Astrocyte of the cerebellum (primary cell): ENCODE results near the gene KCNJ5.

Experiments used
- DNase-seq: peaks from one replicate; pipeline ENCODE4 v3.0.0-alpha.2; 2011; ENCODE audit warnings: low read depth
- H3K4me3 ChIP-seq: 2 replicates; pipeline ENCODE4 v1.5.1; 2011; ENCODE audit warnings: mild to moderate bottlenecking, low read depth, low read length, moderate library complexity
- in situ Hi-C: cut with HindIII; loops from 2 replicates; pipeline ENCODE4 v1.10.0; 2017; ENCODE audit warnings: low sequenced_read_pairs
- TF ChIP-seq, protein P1 (sequence below): IDR thresholded peaks from 2 replicates; pipeline ENCODE4 v1.5.1; 2012; ENCODE audit warnings: low read length, low read depth, moderate library complexity, mild to moderate bottlenecking; ENCODE audit errors: missing control alignments

KCNJ5 gene

DNA sequence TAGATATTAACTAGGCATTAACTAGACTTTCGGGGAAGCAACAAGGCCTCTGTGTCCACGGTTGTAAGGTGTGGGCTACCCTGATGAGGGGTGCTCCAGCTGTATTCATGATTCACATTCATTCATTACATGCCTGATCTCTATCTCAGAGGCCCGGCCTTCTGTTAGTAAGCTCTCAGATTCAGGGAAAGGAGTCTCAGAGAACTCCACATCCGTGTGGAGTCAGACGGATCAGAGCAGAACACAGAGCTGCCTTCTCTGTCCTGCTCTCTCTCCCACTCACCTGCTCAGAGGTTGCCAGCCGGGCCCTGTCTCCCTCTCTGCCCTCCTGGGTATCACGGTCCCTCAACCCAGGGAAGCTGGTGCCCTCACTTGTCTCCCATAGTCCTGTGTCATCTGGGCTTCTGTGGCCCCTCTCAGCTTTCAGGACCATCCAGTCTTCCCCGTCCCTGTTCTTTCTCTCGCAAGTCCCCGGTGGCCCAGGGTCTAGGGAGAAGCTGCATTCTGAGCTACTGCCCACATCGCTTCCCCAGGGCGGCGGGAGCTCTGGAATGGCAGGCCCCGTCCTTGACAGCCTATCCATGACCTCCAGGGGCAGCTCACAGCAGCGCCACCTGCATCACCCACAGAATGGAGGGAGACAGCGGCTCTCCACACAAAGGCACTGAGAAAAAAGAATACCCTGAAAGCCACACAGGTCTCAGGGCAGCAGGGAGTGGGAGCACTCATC, 47.2 kb downstream of the KCNJ5 start:
- no peak overlapping the region for H3K4me3 ChIP-seq
- TF ChIP-seq, protein P1, sequence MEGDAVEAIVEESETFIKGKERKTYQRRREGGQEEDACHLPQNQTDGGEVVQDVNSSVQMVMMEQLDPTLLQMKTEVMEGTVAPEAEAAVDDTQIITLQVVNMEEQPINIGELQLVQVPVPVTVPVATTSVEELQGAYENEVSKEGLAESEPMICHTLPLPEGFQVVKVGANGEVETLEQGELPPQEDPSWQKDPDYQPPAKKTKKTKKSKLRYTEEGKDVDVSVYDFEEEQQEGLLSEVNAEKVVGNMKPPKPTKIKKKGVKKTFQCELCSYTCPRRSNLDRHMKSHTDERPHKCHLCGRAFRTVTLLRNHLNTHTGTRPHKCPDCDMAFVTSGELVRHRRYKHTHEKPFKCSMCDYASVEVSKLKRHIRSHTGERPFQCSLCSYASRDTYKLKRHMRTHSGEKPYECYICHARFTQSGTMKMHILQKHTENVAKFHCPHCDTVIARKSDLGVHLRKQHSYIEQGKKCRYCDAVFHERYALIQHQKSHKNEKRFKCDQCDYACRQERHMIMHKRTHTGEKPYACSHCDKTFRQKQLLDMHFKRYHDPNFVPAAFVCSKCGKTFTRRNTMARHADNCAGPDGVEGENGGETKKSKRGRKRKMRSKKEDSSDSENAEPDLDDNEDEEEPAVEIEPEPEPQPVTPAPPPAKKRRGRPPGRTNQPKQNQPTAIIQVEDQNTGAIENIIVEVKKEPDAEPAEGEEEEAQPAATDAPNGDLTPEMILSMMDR: no peak
- in situ Hi-C loops: no loop called here
- no peak for DNase-seq

DNA sequence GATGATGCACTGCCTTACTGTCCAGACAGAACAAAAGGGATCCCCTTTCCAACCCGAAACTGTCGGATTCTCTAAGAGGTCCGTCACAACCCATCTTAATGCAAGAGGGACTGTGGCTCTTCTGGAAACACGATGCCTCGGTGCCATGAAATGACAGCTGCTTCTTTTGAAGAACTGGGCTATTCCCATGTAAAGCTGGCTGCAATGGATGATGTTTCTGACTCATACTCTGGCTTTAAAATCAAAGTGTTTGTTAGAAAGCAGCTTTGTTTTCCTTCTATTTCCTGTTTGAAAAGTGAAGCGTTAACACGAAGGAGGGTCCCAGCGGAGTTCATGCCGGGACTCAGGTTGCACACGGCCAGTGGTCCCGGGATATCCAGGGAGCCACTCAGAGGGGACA, 48.4 kb downstream of the KCNJ5 start:
- TF ChIP-seq, protein P1: no peak
- in situ Hi-C loops: no loop called here
- no peak for DNase-seq
- H3K4me3 ChIP-seq: no peak overlapping the region

DNA sequence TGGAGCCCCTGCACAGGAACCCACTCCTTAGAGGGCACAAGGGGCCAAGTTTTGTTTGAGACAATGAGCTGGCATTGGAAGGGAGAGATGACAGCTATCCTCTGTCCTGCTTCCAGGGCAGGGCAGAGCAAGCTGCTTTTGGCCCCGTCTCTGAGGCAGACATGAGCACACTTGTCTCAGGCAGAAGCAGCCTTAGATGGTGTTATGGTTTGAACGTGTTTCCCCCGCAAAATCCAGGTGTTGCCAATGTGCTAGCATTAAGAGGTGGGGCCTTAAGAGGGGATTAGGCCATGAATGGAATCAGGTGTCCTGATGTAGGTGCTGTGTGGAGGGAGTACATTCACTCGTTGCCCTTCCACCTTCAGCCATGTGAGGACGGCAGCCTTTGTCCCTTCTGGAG, 49.0 kb downstream of the KCNJ5 start:
- in situ Hi-C loops: no loop called here
- no peak for DNase-seq
- TF ChIP-seq, protein P1: no peak
- H3K4me3 ChIP-seq: no peak overlapping the region

DNA sequence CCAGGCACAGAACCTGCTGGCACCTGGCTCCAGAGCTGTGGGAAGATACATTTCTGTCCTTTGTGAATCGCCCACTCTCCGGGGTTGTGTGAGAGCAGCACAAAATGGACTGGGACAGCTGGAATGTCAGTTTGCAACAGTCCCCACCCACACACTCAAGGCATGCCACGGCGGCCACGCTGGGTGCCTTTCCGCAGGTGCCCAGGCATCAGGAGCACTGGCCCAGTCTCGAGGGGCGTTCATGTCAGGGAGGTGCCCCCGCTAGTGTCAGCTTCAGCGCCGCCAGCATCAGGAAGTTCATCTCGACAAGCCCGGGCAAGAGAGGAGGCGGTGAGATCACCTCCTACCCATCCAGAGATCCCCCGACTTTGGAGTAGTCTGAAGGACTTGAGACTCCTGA, 49.4 kb downstream of the KCNJ5 start:
- in situ Hi-C loops: no loop called here
- no peak for DNase-seq
- H3K4me3 ChIP-seq: no peak overlapping the region
- TF ChIP-seq, protein P1: no peak

DNA sequence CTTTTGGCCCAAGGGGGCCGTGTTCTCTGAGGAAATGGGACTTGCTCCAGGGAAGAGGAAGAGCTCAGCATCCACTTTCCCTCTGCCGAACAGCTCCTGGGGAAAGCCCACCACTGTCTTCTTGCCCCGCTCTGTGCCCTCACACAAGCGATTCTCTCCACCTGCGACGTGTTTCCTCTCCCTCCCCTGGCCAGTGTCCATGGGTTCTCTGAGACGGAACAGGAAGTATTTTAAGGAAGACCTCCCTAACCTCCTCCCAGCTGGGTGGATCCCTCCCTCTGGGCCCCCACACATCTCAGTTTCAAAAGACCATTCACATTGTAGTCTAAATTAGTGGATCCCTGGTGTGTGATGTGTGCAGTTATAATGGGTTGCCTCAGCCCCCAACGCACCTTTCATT, 50.0 kb downstream of the KCNJ5 start:
- no peak overlapping the region for H3K4me3 ChIP-seq
- TF ChIP-seq, protein P1: no peak
- in situ Hi-C loops: no loop called here
- no peak for DNase-seq

DNA sequence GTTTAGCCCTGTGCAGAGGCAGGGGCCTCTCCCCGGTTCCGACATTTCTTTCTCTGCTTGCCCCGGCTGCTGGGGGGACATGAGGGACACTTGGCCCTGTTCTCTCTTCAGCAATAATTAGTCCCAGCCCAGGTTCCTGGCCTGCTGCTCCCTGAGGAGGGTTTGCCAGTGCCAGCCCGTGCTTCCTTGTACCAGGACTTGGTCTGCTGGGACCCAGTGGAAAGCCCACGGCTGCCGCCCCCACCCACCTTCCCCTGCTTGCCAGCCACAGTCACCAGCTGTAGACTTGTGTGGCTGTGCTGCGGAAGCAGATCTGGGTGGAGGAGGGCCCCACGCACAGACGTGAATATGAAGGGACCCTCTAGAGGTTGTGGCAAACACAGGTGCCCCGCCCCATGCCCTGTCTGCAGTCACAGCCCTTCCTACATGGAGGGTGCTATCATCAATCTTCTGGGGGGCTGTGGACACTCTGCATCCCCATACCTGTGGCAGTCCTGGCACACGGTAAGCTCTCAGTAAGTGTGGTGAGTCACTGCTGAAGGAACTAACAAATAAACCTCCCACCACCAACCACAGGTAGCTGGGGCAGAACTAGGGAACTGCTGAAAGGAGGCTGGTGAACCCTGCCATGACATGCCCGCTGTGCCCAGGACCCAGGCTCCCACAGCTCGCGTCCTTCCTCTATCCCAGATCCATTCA, 50.6 kb downstream of the KCNJ5 start:
- TF ChIP-seq, protein P1: no peak
- in situ Hi-C loops: no loop called here
- H3K4me3 ChIP-seq: no peak overlapping the region
- DNase-seq: no peak
